Keratinocyte (primary cell): Measurements from ENCODE around the gene LRIT2. TPM values are rescaled to one million over a fixed set of nuclear protein-coding genes. Genes with fewer than 3 reads are reported as not detected.
"Not testable (repeated sequence)": the region's sequence is repeated elsewhere in the genome, so short reads cannot be mapped to it uniquely, and the experiment has no call there.

Experiments
- DNase-seq: peaks from one replicate; pipeline ENCODE4 v3.0.0-alpha.2; 2011; ENCODE audit warnings: low read depth, missing footprints, low spot score
- FAIRE-seq: peaks from 2 replicates; lab custom pipeline; 2011; peaks lifted over from hg19 to GRCh38; lab: Jason Lieb, UNC
- H2AFZ ChIP-seq: 2 replicates; pipeline ENCODE4 v1.6.0; 2012; ENCODE audit warnings: low read length, control low read depth, inconsistent platforms; ENCODE audit not compliant: control insufficient read depth
- H3K27ac ChIP-seq: 2 replicates; pipeline ENCODE4 v1.5.1; 2011; ENCODE audit warnings: low read length; ENCODE audit not compliant: control insufficient read depth, insufficient read depth
- H3K27me3 ChIP-seq: 3 replicates; pipeline ENCODE4 v1.6.0; 2011; ENCODE audit warnings: low read length; ENCODE audit not compliant: control insufficient read depth, insufficient read depth; ENCODE audit errors: extremely low read depth
- H3K36me3 ChIP-seq, 2 experiments: 2 replicates in 1 of 2; 3 replicates in 1 of 2; pipeline ENCODE4 v1.5.1; 2011; ENCODE audit warnings: low read length in 2 of 2, mild to moderate bottlenecking in 1 of 2; ENCODE audit not compliant: control insufficient read depth in 2 of 2, insufficient read depth in 2 of 2; ENCODE audit errors: extremely low read depth in 1 of 2
- H3K4me1 ChIP-seq: 3 replicates; pipeline ENCODE4 v1.5.1; 2011; ENCODE audit warnings: low read length; ENCODE audit not compliant: control insufficient read depth, insufficient read depth; ENCODE audit errors: extremely low read depth
- H3K4me2 ChIP-seq: 3 replicates; pipeline ENCODE4 v1.6.0; 2011; ENCODE audit warnings: low read depth, low read length; ENCODE audit not compliant: control insufficient read depth, insufficient read depth; ENCODE audit errors: extremely low read depth
- H3K4me3 ChIP-seq, 3 experiments: fragments of 200-600 bp in 1 of 3; sonication (generic) in 1 of 3; 2 replicates in 2 of 3; 3 replicates in 1 of 3; pipeline ENCODE4 v1.5.1; 2011 to 2016; ENCODE audit warnings: low read length in 3 of 3, mild to moderate bottlenecking in 3 of 3, control low read depth in 2 of 3, inconsistent platforms in 1 of 3, low read depth in 1 of 3, mixed read lengths in 1 of 3, mixed run types in 1 of 3, moderate library complexity in 1 of 3; ENCODE audit not compliant: control insufficient read depth in 2 of 3, insufficient read depth in 2 of 3; ENCODE audit errors: extremely low read depth in 1 of 3
- H3K79me2 ChIP-seq: 2 replicates; pipeline ENCODE4 v1.6.0; 2012; ENCODE audit warnings: low read length; ENCODE audit not compliant: control insufficient read depth, insufficient read depth
- H3K9ac ChIP-seq: 3 replicates; pipeline ENCODE4 v1.6.0; 2011; ENCODE audit warnings: low read length; ENCODE audit not compliant: control insufficient read depth, insufficient read depth; ENCODE audit errors: extremely low read depth
- H3K9me1 ChIP-seq: 3 replicates; pipeline ENCODE4 v1.6.0; 2011; ENCODE audit warnings: low read length; ENCODE audit not compliant: control insufficient read depth, insufficient read depth; ENCODE audit errors: extremely low read depth
- H3K9me3 ChIP-seq: 2 replicates; pipeline ENCODE4 v1.5.1; 2012; ENCODE audit warnings: low read depth, low read length; ENCODE audit not compliant: control insufficient read depth
- H4K20me1 ChIP-seq: 3 replicates; pipeline ENCODE4 v1.6.0; 2011; ENCODE audit warnings: low read length; ENCODE audit not compliant: control insufficient read depth, insufficient read depth; ENCODE audit errors: extremely low read depth
- CTCF ChIP-seq, 3 experiments: IDR thresholded peaks in 1 of 3; conservative IDR thresholded peaks in 1 of 3; optimal IDR thresholded peaks in 1 of 3; 2 replicates in 2 of 3; 3 replicates in 1 of 3; pipeline versions ENCODE3 to v1.5.1; 2011; ENCODE audit warnings: low read length in 3 of 3, mild to moderate bottlenecking in 3 of 3, moderate library complexity in 2 of 3, control low read depth in 1 of 3, inconsistent platforms in 1 of 3; ENCODE audit not compliant: insufficient read depth in 2 of 3; ENCODE audit errors: extremely low read depth in 1 of 3
- EZH2 ChIP-seq: IDR thresholded peaks from one replicate; pipeline ENCODE4 v1.6.1; 2012; ENCODE audit warnings: inconsistent platforms, mild to moderate bottlenecking, low read length, moderate library complexity
- dilution Hi-C: fragments of 300-500 bp; cut with MboI; formaldehyde crosslinking; loops from one replicate; pipeline ENCODE4 v1.7.0; 2020; ENCODE audit warnings: low sequenced_read_pairs; ENCODE audit not compliant: extremely low pct_ligation_motif_present
- polyA plus RNA-seq, 5 experiments: library from polyadenylated mRNA; depleted of rRNA in 3 of 5; stranded (reverse) in 3 of 5; stranded (forward) in 1 of 5; unstranded in 1 of 5; fragments of >200 nt; gene quantifications; 1 replicate in 1 of 5; 2 replicates in 3 of 5; 3 replicates in 1 of 5; pipeline versions ENCODE4 v1.2.1 to v1.2.3, GENCODE V29; 2011 to 2012; ENCODE audit warnings: missing spikeins in 2 of 5, low read depth in 1 of 5, low replicate concordance in 1 of 5

Gene LRIT2
- polyA plus RNA-seq, 1 donor (not counting 4 experiments of a cell fraction or from before 2014, with no cell fraction given) = not detected

GRCh38 chr10:84184517-84184916 is 40.8 kb downstream of the LRIT2 start:
- Histone ChIP-seq H3K79me2 (no peaks in the 10 kb centered on the region), H3K9ac (no peak overlapping the region), H4K20me1 (no peaks in the 10 kb centered on the region), H3K4me1 (peaks cover 3% of the 10 kb centered on the region), H3K36me3 (no peaks in the 10 kb centered on the region), H3K27ac (no peak overlapping the region), H3K27me3 (no peaks in the 10 kb centered on the region), H3K4me2 (no peak overlapping the region), H3K9me1 (no peaks in the 10 kb centered on the region), H3K4me3 (no peak overlapping the region), H3K9me3 (no peaks in the 10 kb centered on the region), H2AFZ (no peak overlapping the region)
- no peak for FAIRE-seq
- dilution Hi-C loops = no loop called here
- TF ChIP-seq CTCF (optimal IDR thresholded peaks at IDR 0.05 in 1 of 3, IDR thresholded peaks at IDR 0.05 in 1 of 3, conservative IDR thresholded peaks at IDR 0.05 in 1 of 3; ENCODE audit: extremely low read depth in 1 of 3, insufficient read depth in 2 of 3, low read length in 3 of 3) (no peak), EZH2 (no peak)
- DNase-seq = no peak

DNA sequence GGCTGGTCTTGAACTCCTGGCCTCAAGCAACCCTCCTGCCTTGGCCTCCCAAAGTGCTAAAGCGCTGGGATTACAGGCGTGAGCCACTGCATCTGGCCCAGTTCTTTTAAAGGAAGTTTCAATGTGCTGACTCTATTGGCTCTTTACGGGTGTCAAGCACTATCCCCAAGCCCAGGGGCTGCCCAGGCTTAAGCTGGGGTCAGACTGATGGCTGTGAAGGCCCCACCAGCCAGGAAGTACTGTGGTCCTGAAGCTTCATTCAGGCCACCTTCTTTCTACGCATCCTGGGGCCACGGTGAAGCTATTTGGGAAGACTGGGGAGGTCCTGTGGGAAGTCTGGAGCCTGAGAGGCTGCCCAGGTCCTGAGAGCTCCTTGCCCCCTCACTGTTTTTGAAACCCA is 43.7 kb downstream of the LRIT2 start:
- Histone ChIP-seq H3K27ac (no peak overlapping the region), H3K4me1 (peaks cover 23% of the 10 kb centered on the region), H3K36me3 (no peaks in the 10 kb centered on the region), H3K79me2 (no peaks in the 10 kb centered on the region), H3K9me1 (peaks cover 3% of the 10 kb centered on the region), H4K20me1 (no peaks in the 10 kb centered on the region), H2AFZ (no peak overlapping the region), H3K27me3 (no peaks in the 10 kb centered on the region), H3K9ac (no peak overlapping the region), H3K4me3 (no peak overlapping the region), H3K4me2 (no peak overlapping the region), H3K9me3 (no peaks in the 10 kb centered on the region)
- DNase-seq = no peak
- TF ChIP-seq CTCF (optimal IDR thresholded peaks at IDR 0.05 in 1 of 3, IDR thresholded peaks at IDR 0.05 in 1 of 3, conservative IDR thresholded peaks at IDR 0.05 in 1 of 3; ENCODE audit: extremely low read depth in 1 of 3, insufficient read depth in 2 of 3, low read length in 3 of 3) (no peak), EZH2 (no peak)
- dilution Hi-C loops = no loop called here
- FAIRE-seq = no peak

- H3K4me2 ChIP-seq, H3K9me1 ChIP-seq, dilution Hi-C loops, H3K36me3 ChIP-seq, FAIRE-seq, H3K9me3 ChIP-seq, H3K4me3 ChIP-seq, H4K20me1 ChIP-seq, H3K27me3 ChIP-seq, DNase-seq, H3K79me2 ChIP-seq, H3K27ac ChIP-seq, H3K9ac ChIP-seq, H2AFZ ChIP-seq: not testable (repeated sequence)
- peaks cover 23% of the 10 kb centered on the region for H3K4me1 ChIP-seq
These were observed 45.0 kb downstream of the LRIT2 start for GRCh38 chr10:84180386-84180785.
